Measurements from ENCODE around the gene ATP1A2.

DNA sequence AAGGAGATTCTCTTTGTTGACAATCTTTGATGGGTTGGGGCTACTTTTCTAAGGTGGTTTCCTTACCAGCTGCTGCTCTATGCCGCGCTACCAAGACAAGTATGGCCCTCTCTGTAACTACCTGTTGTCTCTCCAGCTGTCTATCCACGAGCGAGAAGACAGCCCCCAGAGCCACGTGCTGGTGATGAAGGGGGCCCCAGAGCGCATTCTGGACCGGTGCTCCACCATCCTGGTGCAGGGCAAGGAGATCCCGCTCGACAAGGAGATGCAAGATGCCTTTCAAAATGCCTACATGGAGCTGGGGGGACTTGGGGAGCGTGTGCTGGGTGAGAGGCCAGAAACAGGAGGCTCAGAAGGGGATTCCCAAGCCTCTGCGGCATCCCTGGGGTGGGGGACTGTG is 14.4 kb downstream of the ATP1A2 start:
- TF ChIP-seq HDAC6 (IDR thresholded peaks at IDR 0.05; ENCODE audit: unreplicated experiment) (no peak), NBN (IDR thresholded peaks at IDR 0.05) (no peak), POLR2A (IDR thresholded peaks at IDR 0.05; ENCODE audit: low read depth, low read length) (no peak), CHD1 (IDR thresholded peaks at IDR 0.05; ENCODE audit: low read depth, low read length) (no peak), FOXK2 (IDR thresholded peaks at IDR 0.05) (no peak), FOS (IDR thresholded peaks at IDR 0.05; ENCODE audit: borderline replicate concordance, extremely low read depth, insufficient read length) (no peak), SIN3A (IDR thresholded peaks at IDR 0.05; ENCODE audit: low read depth, low read length) (no peak)
- TF ChIP-seq, protein P1, sequence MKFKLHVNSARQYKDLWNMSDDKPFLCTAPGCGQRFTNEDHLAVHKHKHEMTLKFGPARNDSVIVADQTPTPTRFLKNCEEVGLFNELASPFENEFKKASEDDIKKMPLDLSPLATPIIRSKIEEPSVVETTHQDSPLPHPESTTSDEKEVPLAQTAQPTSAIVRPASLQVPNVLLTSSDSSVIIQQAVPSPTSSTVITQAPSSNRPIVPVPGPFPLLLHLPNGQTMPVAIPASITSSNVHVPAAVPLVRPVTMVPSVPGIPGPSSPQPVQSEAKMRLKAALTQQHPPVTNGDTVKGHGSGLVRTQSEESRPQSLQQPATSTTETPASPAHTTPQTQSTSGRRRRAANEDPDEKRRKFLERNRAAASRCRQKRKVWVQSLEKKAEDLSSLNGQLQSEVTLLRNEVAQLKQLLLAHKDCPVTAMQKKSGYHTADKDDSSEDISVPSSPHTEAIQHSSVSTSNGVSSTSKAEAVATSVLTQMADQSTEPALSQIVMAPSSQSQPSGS (IDR thresholded peaks at IDR 0.05; ENCODE audit: low read length) = no peak
